Measurements from ENCODE around the gene TMEM237. TPM values are rescaled to one million over a fixed set of nuclear protein-coding genes. Genes with fewer than 3 reads are reported as not detected.

Gene TMEM237
- polyA plus RNA-seq, 1 experiment, result 51.5 TPM

DNA sequence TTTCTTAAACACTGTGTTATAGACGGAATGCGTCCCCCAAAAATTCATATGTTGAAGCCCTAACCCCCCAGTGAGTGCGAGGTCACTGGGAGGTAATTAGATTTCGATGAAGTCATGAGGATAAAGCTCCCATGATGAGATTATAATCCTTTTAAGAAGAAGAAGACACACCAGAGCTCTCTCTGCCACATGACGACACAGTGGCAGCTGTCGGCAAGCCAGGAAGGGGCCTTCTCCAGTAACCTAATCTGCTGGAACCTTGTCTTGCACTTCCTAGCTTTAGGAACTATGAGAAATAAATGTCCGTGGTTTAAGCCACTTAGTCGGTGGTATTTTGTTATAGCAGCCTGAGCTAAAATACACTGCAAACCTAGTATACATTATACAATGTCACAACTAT is 12.3 kb downstream of the TMEM237 start:
- TF ChIP-seq, protein P1, sequence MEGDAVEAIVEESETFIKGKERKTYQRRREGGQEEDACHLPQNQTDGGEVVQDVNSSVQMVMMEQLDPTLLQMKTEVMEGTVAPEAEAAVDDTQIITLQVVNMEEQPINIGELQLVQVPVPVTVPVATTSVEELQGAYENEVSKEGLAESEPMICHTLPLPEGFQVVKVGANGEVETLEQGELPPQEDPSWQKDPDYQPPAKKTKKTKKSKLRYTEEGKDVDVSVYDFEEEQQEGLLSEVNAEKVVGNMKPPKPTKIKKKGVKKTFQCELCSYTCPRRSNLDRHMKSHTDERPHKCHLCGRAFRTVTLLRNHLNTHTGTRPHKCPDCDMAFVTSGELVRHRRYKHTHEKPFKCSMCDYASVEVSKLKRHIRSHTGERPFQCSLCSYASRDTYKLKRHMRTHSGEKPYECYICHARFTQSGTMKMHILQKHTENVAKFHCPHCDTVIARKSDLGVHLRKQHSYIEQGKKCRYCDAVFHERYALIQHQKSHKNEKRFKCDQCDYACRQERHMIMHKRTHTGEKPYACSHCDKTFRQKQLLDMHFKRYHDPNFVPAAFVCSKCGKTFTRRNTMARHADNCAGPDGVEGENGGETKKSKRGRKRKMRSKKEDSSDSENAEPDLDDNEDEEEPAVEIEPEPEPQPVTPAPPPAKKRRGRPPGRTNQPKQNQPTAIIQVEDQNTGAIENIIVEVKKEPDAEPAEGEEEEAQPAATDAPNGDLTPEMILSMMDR (IDR thresholded peaks at IDR 0.05; ENCODE audit: low read depth, low read length), result no peak
- CTCF ChIA-PET, result no interaction called here
- DNase-seq (ENCODE audit: low read depth, low spot score), result no peak
- Histone ChIP-seq H3K9me3 (ENCODE audit: control insufficient read depth, insufficient read depth, low read length) (no peaks in the 10 kb centered on the region), H3K27me3 (ENCODE audit: control insufficient read depth, insufficient read depth, low read length) (no peaks in the 10 kb centered on the region), H3K4me3 (ENCODE audit: low read depth, low read length) (no peak overlapping the region), H3K27ac (ENCODE audit: low read depth, low read length) (no peak overlapping the region)
- POLR2A ChIA-PET, result no interaction called here

DNA sequence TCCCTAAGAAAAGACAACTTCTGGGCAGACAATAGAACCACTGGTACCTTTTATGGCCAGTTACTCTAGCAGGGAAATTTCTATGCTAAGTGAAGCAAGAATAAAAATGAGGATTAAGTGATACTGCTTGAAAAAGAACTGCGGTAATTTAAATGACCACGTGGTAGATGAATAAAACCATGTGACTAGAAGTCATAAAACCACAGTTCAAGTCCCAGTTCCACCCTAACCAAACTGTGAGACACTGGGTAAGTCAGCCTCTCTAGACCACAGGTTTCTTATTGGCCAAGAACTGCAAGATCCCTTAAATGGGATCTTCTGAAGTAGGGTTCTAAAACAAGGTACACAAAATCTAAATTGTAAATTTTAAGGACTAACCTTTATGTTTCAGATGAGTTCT is 12.7 kb downstream of the TMEM237 start:
- POLR2A ChIA-PET, result no interaction called here
- no peaks in the 10 kb centered on the region for H3K9me3 ChIP-seq (ENCODE audit: control insufficient read depth, insufficient read depth, low read length)
- no peak overlapping the region for H3K27ac ChIP-seq (ENCODE audit: low read depth, low read length)
- DNase-seq (ENCODE audit: low read depth, low spot score), result no peak
- no peak overlapping the region for H3K4me3 ChIP-seq (ENCODE audit: low read depth, low read length)
- no peaks in the 10 kb centered on the region for H3K27me3 ChIP-seq (ENCODE audit: control insufficient read depth, insufficient read depth, low read length)
- CTCF ChIA-PET, result no interaction called here
- TF ChIP-seq, protein P1 (IDR thresholded peaks at IDR 0.05; ENCODE audit: low read depth, low read length), result no peak

DNA sequence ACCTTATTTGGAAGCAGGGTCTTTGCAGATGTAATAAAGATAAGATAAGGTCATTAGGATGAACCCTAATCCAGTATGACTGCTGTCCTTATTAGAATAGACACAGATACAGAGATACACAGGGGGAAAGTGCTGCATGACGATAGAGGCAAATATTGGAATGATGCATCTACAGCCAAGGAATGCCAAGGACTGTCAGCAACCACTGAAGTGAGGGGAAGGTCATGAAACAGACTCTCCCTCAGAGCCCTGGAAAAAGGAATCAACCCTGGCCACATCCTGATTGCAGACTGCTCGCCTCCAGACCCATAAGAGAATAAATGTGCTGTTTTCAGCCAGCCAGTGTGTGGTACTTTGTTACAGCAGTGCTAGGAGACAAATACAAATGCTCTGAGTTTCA is 14.8 kb downstream of the TMEM237 start:
- no peak overlapping the region for H3K4me3 ChIP-seq (ENCODE audit: low read depth, low read length)
- no peaks in the 10 kb centered on the region for H3K27me3 ChIP-seq (ENCODE audit: control insufficient read depth, insufficient read depth, low read length)
- TF ChIP-seq, protein P1 (IDR thresholded peaks at IDR 0.05; ENCODE audit: low read depth, low read length), result no peak
- ChIA-PET POLR2A (no interaction called here), CTCF (no interaction called here)
- H3K27ac ChIP-seq (ENCODE audit: low read depth, low read length), result no peak overlapping the region
- no peaks in the 10 kb centered on the region for H3K9me3 ChIP-seq (ENCODE audit: control insufficient read depth, insufficient read depth, low read length)
- no peak for DNase-seq (ENCODE audit: low read depth, low spot score)

DNA sequence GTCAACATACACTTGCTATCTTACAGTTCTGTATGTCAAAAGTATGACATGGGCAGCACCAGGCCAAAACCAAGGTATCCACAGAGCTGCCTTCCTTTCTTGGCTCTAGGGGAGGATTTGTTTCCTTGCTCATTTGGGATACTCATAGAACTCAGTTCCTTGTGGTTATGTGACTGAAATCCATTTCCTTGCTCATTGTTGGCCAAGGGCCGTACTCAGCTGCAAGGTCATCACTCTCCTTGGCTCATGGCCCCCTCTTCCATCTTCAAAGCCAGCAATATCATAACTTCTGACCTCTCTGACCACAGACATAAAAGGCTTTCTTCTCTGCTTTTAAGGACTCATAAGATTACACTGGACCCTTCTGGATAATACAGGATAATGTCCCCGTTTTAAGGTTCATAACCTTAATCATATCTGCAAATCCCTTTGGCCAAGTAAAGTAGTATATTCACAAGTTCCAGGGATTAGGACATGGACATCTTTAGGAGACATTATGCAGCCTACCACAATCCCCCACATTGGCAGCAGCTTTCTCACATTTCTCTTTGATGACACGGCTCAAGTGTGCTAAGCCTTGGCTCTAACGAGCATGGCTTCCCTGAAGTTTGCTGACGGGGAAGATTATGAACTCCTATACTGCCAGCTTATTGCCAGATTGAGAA is 20.9 kb downstream of the TMEM237 start:
- Histone ChIP-seq H3K9me3 (ENCODE audit: control insufficient read depth, insufficient read depth, low read length) (peaks cover 5% of the 10 kb centered on the region; the same call in 1 of the 2 replicates), H3K27ac (ENCODE audit: low read depth, low read length) (no peak overlapping the region), H3K4me3 (ENCODE audit: low read depth, low read length) (no peak overlapping the region), H3K27me3 (ENCODE audit: control insufficient read depth, insufficient read depth, low read length) (no peaks in the 10 kb centered on the region)
- ChIA-PET POLR2A (no interaction called here), CTCF (interaction anchor here (0.9 kb wide), 1 partner anchor 13 kb away, joined by 3 read pairs; no protein-coding TSS in a partner anchor)
- TF ChIP-seq, protein P1 (IDR thresholded peaks at IDR 0.05; ENCODE audit: low read depth, low read length), result no peak
- DNase-seq (ENCODE audit: low read depth, low spot score), result no peak

DNA sequence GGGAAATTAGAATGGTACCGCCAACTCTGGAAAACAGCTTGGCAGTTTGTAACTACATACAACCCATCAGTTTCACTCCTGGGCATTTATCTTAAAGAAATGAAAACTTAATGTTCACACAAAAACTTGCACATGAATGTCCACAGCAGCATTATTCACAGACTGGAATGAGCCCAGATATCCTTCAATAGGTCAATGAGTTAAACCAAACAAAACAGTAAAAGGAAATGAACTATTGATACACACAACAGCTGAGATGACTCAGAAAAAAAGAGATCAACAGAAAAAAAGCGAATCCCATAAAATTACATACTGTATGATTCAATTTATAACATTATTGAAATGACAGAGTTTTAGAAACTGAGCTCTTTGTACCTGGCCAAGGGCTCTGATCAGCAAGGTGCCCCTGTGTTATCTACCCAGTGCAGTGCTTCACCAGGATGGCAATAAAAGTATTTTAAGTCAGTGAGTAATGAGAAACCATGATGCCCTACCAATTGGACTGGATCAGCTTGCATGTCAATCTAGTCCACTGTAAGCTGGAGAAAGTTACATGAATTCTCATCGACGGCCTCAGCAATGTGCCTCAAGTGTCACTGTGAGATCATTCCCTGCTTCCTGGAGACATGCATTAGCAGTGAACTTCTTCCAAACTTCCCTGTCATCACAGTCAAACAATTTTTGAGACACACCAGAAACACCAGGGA is 21.9 kb downstream of the TMEM237 start:
- Histone ChIP-seq H3K27ac (ENCODE audit: low read depth, low read length) (no peak overlapping the region), H3K9me3 (ENCODE audit: control insufficient read depth, insufficient read depth, low read length) (peaks cover 5% of the 10 kb centered on the region; the same call in 1 of the 2 replicates), H3K4me3 (ENCODE audit: low read depth, low read length) (no peak overlapping the region), H3K27me3 (ENCODE audit: control insufficient read depth, insufficient read depth, low read length) (no peaks in the 10 kb centered on the region)
- ChIA-PET CTCF (interaction anchor here (0.9 to 1.0 kb wide), 2 partner anchors 12 to 389 kb away, joined by 3 to 7 read pairs; no protein-coding TSS in a partner anchor), POLR2A (no interaction called here)
- DNase-seq (ENCODE audit: low read depth, low spot score), result no peak
- TF ChIP-seq, protein P1 (IDR thresholded peaks at IDR 0.05; ENCODE audit: low read depth, low read length), result no peak

All from AG04450 (cell line).